Breast epithelium (tissue), 3 donors: ENCODE results near the gene DPYSL4.

Source experiments
- POLR2A ChIP-seq: fragments of 450-650 bp; IDR thresholded peaks from one replicate; pipeline ENCODE4 v1.6.1; 2016; ENCODE audit warnings: antibody characterized with exemption, mild to moderate bottlenecking, moderate library complexity
- POLR2AphosphoS5 ChIP-seq, 3 donors: sonication (generic); formaldehyde crosslinking; IDR thresholded peaks; one replicate each; pipeline ENCODE4 v1.6.1; 2017; ENCODE audit warnings: antibody characterized with exemption in 3 of 3
- TF ChIP-seq, protein P1 (sequence below), 3 donors: fragments of 450-650 bp; IDR thresholded peaks; one replicate each; pipeline ENCODE4 v1.5.1; 2016 to 2017; ENCODE audit warnings: antibody characterized with exemption in 3 of 3, mild to moderate bottlenecking in 3 of 3, moderate library complexity in 3 of 3

DNA sequence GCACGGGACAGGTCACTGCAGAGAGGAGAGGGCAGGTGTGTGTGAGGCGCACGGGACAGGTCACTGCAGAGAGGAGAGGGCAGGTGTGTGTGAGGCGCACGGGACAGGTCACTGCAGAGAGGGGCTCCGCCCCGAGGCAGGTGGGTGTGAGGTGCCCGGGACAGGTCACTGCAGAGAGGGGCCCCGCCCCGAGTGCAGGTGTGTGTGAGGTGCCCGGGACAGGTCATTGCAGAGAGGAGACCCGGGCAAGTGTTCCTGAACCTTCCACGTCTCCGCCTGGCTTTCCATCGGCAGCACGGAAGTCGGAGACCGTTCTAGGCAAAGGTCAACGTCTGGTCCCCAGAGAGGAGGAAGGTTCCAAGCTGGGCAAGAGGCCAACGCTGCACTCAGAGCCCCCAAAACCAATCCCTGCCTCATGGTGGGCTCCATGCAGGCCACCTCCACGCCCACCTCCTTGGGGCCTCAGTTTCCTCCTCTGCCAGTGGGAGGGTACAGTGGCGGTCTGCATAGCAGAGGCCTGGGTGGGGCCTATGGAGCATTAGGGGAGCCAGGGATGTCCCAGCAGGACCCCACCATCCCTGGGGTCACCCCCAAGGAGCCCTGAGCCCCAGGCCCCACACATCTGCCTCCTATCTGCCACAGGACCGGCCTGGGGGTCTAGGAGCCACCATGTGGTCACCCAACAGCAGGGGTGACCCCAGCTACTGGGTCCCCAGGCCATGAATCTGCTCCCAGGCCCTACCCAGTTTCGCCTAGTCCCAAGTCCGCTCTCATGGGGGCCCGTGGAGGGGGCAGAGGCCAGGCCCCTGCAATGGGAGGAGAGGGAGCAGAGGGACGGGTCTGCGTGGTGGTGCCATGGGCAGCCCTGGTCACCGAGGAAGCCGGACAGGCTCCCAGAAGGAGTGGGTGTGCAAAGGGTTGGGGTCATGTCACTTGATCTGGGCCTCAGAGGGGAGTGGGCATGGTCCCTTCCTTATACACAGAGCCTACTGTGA lies 64.0 kb downstream of the DPYSL4 start:
- TF ChIP-seq, protein P1, sequence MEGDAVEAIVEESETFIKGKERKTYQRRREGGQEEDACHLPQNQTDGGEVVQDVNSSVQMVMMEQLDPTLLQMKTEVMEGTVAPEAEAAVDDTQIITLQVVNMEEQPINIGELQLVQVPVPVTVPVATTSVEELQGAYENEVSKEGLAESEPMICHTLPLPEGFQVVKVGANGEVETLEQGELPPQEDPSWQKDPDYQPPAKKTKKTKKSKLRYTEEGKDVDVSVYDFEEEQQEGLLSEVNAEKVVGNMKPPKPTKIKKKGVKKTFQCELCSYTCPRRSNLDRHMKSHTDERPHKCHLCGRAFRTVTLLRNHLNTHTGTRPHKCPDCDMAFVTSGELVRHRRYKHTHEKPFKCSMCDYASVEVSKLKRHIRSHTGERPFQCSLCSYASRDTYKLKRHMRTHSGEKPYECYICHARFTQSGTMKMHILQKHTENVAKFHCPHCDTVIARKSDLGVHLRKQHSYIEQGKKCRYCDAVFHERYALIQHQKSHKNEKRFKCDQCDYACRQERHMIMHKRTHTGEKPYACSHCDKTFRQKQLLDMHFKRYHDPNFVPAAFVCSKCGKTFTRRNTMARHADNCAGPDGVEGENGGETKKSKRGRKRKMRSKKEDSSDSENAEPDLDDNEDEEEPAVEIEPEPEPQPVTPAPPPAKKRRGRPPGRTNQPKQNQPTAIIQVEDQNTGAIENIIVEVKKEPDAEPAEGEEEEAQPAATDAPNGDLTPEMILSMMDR (IDR thresholded peaks at IDR 0.05): no peak
- TF ChIP-seq POLR2A (no peak), POLR2AphosphoS5 (IDR thresholded peaks at IDR 0.05) (no peak)
